ENCODE data around the gene PRKCE.

Gene PRKCE

DNA sequence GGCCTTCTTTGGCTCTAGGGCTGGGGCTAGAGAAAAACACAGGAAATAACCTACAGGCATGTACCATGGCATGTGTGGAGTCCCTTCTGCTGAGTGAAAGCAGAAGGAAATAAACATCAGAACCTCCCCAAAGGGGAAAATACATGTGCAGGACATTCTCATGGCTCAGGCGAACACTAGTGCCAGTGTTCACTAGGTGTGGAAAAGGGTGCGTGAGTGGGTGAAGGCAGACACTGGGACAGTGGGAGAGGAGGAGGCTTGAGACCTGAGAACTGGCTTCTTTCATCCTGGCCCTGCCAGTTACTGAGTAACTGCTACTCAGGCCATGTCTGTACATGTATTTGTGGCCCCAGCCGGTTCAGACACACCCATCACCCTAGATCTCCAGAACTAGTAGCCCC, 268.2 kb downstream of the PRKCE start:
- no peak for DNase-seq

DNA sequence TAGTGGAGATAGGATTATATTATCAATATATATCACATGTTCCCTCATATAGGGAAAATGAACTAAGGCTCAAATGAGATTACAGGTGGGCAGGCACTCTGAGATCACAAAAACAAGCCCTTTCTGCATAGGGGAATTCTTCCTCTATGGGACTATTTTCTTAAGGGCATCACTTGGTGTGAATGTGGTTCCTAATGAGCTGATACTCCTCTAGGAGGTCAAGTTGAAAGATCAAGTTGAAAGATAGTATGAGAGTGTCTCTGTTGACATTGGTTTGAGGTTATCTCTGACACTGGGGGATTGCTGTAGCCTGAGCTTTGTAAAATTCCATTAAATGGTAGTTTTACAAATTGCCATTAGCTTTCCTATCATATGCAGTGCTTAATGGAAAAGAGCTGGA, 270.4 kb downstream of the PRKCE start:
- DNase-seq = no peak

DNA sequence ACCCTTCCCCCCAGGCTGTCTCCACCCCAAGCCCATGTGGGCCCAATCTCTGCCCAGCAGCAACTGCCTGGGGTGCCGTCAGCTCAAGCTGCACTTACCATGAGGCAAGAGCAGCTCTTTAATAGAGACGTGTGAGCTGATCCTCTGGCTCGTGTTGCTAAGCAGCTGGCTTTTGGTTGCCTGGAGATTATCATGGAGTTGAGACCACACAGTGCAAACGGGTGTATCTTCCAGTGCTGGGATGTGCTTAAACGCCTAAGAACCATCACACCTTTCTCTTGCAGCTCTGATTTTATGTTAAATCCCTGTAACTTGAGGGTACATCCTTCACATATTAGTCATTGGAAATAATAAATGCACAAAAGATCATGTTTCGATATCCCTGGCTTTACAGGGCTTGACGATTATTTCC, 271.1 kb downstream of the PRKCE start:
- no peak for DNase-seq

DNA sequence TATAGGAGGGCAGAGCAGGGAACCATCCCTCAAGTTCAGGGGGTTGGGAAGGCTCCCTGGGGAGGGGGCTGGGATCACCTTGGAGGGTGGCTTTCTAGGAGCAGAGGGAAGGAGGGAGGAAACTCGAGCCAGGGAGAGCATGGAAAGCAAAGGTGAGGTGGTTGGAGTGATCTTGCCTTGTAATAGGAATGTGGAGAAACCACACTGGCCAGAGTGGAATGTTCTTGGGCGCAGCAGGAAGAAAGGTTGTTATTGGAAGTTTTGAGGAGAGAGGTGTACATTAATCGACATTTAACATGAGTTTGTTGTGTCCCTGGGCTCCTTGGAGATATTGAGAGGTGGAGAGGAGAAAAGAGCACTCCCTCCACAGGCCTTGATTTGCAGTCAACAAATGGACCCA, 272.2 kb downstream of the PRKCE start:
- no peak for DNase-seq

DNA sequence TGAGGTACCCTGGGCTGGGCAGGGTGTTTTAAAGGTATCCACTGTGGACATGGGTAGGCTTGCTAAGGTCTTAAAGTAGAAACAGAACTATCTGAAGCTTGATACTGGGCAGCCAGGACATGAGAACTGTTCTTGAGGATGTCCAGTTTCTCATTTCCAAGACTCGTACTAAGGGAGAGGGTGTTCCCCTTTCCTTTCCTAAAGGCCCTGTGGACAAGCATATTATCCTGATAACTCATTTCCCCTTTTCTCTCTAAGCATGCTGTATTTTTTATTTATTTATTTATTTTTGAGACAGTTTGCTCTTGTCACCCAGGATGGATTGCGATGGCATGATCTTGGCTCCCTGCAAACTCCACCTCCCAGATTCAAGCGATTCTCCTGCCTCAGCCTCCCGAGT, 273.6 kb downstream of the PRKCE start:
- DNase-seq = no peak

DNA sequence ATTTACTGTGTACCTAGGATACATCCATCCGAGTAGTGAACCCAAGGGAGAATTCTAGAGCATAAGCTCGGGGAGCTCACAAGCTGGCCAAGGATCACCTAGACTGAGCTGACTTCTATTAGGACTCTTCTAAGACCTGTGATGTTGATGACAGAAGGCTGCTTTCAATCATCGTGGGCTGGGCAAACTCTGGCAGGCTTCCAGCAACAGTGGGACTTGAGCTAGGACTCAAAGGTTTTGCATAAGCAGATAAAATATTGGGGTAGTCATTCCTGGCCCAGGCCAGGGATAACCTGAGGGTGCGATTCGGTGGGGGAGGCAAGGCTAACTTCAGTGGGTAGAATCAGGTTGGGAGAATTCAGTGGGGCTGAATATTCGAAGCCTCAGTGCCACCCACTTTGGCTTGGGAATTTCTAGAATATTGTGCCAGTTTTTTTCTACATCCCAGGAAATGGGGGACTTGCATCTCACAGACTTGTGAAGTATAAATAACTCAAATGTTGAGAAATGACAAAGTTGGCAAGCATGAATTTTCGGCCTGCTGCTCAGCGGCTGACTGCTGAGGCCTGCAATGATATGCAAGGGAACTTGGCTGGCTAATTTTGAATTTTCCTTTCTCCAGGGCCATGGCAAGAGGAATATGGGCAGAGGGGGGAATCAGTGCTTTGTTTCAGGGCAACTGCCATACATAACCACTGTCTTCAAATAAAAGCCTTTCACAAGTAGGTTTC, 274.3 kb downstream of the PRKCE start:
- no peak for DNase-seq

DNA sequence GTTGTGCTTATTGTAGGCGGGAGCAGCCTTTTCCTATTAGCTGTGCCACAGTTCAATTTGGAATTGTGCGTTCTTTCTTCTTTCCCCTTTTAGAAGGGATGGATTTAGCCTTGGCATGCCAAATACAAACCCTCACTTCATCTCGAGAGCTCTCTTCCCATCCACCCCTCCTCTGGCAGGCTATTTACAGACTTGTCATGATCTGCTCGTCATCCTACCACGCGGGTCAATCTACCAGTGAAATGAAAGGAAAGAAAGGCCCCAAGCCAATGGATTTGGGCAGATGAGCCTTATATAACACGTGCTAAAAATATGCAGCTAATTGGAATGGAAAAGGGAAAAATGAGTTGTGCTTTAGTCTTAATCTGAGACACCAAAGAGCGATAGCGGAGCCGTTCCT, 277.5 kb downstream of the PRKCE start:
- DNase-seq = no peak

DNA sequence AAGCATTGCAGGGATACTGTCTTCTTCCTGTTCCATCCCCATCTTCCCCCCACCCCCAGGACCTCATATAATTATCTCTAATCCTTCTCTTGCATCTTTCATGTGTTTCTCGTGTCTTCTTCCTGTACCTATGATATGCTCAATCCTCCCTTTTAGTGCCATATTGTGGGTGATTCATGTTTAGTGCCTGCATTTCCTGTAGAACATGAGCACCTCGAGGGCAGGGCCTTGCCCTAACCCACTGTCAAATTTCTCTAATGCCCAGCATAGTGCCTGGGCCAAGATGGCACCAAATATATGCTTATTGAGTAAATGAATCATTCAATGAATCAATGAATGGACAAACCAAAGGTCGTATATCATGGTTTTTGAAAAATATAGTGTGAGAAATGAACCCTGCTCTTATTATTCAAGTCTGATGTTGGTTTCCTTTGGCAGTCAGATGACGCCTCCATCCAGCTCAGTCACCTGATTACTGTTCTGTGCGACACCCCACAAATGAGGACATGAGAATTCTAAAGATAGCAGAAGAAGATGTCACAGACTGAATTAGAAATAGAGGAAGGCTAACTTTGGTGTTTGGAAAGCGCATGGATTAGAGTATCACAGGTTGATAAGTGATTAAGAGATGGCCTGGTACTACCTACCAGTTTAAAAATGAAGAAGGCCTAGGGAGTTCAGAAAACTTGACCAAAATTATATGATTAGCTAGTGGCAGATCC, 278.4 kb downstream of the PRKCE start:
- DNase-seq = no peak

DNA sequence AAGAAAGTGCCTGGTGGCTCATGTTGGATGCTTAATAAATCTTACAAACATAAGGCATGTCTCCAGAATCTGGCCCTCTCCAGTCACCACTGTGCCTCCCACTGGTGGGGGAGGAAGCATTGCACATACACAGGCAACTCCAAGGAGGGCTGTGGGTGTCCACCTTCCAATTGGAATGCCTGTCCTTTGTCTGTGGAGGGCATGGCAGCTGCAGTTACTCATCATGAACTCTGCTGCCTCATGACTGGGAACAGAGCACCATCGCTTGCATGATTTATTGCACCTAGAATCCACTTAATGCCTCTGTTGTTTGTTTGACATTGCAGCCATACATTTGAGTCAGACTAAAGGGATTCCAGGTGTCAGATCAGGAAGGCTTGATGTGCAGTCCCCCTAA, 278.9 kb downstream of the PRKCE start:
- no peak for DNase-seq

DNA sequence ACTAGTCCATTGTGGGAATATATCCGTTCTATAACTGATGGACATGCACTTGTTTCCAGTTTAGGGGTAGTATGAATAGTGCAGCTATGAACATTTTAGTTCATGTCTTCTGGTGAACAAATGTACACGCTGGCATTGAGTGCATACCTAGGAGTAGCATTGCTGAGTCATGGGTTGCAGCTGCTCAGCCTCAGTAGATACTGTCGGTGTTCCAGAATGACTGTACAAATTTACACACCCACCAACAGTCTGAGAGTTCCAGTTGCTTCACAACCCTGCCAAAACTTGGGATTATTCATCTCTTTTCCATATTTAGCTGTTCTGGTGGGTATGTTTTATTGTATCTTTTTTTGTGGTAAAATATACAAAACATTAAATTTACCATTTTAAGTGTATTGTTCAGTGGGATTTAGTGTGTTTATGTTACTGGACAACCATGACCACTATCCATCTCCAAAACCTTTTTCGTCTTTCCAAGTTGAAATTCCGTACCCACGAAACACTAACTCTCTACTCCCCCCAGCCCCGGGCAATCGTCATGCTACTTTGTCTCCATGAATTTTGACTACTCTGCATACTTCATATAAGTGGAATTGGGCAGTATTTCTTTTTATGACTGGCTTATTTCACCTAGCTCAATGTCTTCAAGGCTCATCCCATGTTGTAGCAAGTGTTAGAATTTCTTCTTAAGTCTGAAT, 281.0 kb downstream of the PRKCE start:
- no peak for DNase-seq

DNA sequence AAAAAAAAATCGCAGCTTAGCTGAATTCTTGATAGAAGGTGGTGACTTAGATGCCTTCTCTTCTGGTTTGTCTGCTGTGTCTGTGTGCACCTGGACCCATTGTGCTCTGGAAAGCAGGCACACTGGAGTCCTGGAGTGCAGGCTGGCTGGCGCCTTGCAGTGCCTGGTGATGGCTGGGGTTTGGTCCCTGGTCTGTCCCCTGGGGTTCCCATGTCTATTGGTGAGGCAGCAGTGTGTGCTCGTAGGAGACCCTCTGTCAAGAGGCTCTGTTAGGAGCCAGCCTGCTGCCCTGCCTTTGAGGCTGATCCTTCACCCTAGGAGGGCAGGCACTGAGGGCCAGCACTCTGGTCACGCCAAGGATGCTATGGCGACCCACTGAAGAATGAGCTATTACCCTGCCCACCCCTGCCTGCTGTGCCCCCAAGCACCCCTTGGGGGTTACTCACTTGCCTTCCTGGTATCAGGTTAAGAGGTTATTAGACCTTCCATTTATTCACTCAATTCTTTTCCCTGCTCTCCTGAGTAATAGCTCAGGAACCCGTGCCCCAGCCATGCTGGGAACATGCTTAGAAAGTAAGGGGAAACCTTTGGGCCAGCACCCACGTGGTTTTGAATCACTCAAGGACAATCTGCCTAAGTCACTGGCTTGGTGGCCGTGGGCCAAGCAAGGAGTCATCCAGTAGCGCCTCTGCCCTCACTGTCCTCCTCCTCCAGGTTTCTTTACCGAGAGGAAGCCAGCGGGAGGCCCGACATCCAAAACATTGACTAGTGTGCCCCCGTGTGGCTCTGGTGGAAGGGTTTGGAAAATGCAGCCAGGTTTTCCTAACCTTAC, 284.5 kb downstream of the PRKCE start:
- DNase-seq = peak; percentile 81

DNA sequence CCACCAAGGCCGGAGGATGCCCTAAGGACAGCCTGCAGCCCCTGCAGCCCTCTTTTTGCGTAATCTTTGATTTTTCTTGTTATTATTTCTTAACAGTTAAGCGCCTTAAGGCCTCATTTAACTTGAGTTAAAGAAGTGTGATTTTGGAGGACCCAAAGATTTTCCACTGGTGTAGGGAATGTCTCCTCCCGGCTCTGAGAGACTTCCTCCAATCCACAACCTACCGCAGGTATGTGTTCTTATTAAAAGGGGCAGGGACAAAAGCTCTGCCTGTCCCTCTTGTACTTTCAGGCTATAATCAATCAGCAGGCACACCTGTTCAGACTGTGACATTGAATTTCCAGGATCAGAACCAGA, 285.1 kb downstream of the PRKCE start:
- no peak for DNase-seq

DNA sequence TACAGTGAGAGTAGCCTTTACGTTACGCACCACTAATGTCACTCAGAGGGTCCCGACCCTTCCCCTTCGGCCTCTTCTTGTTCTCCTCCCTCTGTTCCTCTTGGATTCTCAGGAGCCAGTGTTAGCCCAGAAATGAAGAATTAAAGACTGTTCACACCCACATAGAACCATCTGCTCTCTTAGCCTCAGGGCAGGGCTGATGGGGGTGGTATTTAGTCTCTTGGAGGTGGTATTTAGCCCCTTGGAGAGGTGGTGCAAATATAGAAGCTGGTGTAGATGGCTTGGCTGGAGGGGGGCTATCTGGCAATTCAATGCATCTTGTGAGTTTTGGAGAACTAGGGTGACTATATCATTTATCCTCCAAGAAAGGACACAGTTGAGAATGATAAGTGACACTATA, 286.5 kb downstream of the PRKCE start:
- DNase-seq = no peak

DNA sequence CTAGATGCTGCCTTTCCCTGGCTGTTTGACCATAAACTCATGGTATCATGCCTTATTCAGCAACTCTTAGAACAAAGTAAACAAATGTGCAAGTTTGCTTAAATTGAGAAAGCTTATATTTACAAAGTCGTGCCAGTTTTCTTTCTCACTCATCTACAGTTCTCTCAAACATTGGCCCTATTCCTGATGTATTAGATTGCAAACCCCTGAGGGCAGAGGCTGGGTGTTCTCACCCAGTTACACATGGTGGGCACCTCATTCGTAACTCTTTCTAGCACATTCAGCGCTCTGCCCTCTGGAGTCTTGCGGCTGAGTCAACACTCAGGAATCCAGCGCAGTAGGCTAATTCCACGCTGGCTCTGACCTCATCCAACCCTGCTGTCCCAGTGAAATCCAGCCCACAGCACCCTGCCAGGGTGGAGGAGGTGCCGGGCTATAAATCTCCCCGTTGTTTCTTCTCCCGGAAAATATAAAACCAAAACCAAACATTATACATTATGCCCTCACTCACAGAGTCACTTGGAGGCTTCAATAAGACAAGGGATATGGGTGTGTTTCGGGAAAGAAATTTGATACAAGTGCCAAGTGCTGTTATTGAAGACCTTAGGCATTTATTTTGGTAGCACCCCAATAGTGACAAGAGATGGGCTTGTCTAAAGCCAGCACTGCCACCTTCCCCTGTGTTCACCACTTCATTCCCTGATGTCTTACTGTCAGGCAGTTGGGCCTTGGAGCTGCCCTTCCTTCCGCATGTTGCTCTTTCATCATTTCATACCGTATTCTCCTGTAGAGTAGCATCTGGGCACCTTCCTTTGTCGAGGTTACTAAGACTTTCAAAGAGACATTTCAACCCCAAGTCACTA, 287.4 kb downstream of the PRKCE start:
- no peak for DNase-seq

DNA sequence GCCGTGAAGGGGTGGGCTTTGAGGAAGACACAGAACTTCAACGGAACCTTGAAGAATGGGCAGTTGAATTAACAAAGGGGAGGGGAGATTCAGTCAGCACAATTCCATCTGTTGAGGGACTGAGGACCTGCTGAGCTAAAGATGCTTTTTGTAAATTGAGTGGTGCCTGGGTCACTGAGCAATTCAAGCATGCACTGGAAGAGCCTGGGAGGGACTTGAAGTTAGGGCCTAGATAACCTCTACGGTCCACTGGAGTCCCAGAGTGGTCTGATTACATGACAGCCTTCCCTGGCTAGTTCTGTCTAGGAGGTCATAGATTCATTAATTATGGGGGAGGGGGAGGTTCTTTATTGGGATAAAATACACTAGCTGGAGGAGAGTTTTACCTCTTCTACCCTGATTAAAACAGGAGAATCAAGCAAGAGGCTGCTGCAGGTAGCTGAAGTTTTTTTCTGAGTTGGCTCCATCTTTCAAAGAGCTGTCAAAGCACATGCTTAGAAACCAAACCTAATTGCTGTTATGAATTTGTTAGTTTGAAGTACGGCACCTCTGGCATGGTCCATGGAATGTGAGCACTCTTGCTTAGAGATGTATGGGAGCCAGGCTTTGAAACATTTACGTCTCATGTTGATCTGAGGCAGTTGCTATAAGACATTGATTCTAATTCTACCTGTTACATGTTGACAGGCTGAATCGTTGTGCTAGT, 290.2 kb downstream of the PRKCE start:
- DNase-seq = no peak

DNA sequence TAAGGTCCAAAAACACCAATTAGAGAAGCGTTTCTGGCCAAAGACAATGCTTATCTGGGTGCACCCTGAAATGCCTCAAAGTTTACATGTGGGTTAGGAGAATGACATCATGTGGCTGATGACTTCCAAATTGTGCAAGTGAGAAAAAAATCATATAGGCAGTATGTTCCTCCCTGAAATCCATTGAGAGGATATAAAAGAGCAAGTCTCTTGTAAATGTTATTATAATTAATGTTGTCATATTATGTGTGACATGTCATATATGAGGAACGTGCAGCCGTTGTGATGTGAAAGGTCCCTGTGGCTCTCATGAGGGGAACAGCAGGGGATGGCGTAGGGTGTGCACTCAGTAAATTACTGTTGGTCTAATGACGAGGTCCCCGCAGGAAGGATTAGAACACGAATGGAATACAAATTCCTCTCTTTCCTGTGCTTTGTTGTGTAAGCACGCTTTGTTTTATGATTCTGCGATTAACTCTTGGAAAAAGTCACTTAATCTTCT, 290.8 kb downstream of the PRKCE start:
- DNase-seq = no peak

DNA sequence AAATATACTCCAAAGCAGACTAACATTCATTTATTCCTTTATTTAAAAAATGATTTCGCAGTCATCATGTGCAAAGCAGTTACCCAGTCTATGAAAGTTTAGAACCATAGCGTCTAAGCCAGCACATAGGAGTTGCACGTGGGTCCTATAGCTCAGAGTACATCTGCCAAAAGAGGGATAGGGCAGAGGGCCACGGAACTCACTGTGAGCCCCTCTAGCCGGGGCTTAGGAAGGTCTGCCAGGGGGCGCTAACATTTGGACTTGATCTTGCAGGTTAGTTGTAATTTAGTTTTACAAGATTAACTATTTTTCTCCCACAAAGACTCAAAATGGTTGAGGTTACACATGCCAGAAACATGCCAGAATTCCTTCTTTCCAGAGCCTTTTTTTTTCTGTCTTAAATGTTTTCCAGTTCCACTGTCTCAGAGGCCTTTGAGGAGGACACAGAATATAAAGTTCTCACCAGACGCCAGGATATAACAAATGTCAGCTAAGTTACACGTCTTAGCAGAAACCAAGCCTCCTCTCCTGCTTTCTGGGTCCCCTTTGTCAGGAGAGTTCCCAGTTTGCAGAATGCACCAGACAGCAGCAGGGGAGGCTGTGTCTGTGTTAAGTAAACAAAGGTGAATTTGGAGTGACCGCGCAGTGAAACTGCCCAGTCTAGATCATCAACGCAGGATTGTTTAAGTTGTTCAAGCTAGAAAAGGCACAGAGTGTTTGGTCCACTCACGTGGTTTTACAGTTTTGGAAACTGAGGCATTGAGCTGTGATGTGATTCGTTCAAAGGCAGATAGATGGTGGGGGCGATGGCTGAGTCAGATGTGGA, 292.0 kb downstream of the PRKCE start:
- DNase-seq = no peak

DNA sequence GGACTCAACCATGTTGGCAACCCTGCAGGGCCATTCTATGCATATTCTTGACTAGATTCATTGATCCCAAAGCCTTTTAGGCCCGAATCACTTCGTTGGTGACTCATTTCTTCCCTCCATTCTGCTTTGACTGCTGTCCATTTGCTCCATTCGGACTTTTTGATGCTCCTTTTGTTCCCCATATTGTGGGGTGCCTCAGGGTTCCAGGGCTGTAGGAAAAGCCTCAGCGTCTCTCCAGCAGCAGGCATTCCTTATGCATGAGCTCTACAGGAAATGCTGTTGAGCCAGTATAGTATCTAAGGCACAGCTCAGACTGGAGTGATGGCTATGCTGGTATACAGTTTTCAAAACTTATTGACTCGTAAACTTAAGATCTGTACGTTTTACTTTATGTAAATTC, 292.6 kb downstream of the PRKCE start:
- DNase-seq = no peak

DNA sequence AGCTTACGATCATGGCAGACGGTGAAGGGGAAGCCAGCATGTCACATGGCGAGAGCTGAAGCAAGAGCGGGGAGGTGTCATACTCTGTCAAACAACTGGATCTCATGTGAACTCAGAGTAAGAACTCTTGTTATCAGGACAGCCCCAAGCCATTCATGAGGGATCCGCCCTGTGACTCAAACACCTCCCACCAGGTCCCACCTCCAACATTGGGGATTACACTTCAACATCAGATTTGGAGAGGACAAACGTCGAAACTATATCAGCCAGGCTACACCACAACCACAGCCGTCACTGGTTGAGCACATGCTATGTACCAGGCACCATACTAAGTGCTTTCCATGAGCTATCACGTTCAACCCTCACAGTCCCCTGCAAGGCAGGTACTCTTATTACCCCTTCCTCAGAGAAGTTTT, 293.8 kb downstream of the PRKCE start:
- DNase-seq = no peak

DNA sequence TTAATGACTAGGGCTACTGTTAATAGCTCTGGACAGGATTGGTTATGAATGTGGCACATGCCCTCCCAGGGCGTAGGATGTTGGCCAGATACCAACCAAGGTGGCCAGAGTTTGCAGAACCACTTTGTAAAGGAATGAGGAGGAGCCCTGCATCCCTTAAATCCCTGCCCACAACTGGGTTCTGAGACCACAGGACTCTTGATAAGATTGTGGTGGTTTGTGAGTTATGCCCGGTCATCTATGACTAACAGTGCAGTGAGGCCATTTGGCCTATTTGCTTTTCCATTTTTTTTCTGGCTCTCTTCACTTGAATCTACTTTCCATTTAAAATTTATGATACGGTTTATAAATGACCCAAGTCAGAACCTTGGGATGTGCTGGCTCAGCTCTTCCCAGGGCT, 294.5 kb downstream of the PRKCE start:
- DNase-seq = no peak

DNA sequence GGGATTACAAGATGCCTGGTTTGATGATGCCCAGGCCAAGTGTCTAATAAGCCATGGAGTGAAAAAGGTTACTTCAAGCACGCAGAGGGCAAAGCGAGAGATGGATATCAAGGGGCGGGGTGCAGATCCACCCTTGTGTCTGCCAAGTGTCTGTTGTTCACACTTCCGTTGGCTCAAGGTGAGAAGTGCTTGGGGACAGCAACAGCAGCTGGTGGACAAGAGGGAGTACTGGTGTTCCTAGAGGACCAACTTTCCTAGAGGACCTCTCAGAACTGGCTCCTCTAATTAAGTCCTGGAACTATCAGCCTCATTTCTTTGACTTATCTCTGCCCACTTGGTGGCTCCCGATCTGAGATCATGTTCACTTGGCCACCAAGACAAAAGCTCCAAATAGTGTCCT, 299.1 kb downstream of the PRKCE start:
- DNase-seq = no peak

Measured in RPMI8226 (cell line).